Tibial nerve (tissue), 4 donors: Measurements from ENCODE around the gene MKS1. TPM values are rescaled to one million over a fixed set of nuclear protein-coding genes. Genes with fewer than 3 reads are reported as not detected.

Experiments used
- DNase-seq, 2 donors: peaks; one replicate each; pipeline ENCODE4 v3.0.0-alpha.2; 2019; ENCODE audit warnings: low spot score in 2 of 2
- H3K27ac ChIP-seq, 4 donors: fragments of 200-600 bp; sonication (generic) in 3 of 4; one replicate each; pipeline ENCODE4 v1.5.1; 2017 to 2019; ENCODE audit warnings: mild to moderate bottlenecking in 1 of 4
- H3K27me3 ChIP-seq, 2 donors: fragments of 200-600 bp; sonication (generic) in 1 of 2; one replicate each; pipeline versions ENCODE4 v1.5.1 to v1.6.0; 2017 to 2019
- H3K36me3 ChIP-seq, 3 donors: fragments of 200-600 bp; sonication (generic); one replicate each; pipeline ENCODE4 v1.5.1; 2018 to 2019
- H3K4me1 ChIP-seq, 4 donors: fragments of 200-600 bp; sonication (generic) in 3 of 4; one replicate each; pipeline ENCODE4 v1.5.1; 2017 to 2019
- H3K4me3 ChIP-seq, 4 donors: fragments of 200-600 bp; sonication (generic) in 3 of 4; one replicate each; pipeline ENCODE4 v1.5.1; 2017 to 2019; ENCODE audit warnings: mild to moderate bottlenecking in 1 of 4, moderate library complexity in 1 of 4
- H3K9me3 ChIP-seq, 4 donors: fragments of 200-600 bp; sonication (generic) in 3 of 4; one replicate each; pipeline ENCODE4 v1.5.1; 2017 to 2019
- CTCF ChIP-seq, 5 experiments: fragments of 200-600 bp in 3 of 5; fragments of 450-650 bp in 2 of 5; sonication (generic) in 3 of 5; IDR thresholded peaks; one replicate each; pipeline ENCODE4 v1.5.1; 2016 to 2019; ENCODE audit warnings: antibody characterized with exemption in 5 of 5, mild to moderate bottlenecking in 3 of 5, moderate library complexity in 2 of 5
- EP300 ChIP-seq, 2 donors: sonication (generic); formaldehyde crosslinking; IDR thresholded peaks; one replicate each; pipeline ENCODE4 v1.6.1; 2017; ENCODE audit warnings: antibody characterized with exemption in 2 of 2, mild to moderate bottlenecking in 1 of 2
- POLR2A ChIP-seq, 2 donors: fragments of 450-650 bp; IDR thresholded peaks; one replicate each; pipeline ENCODE4 v1.6.1; 2017; ENCODE audit warnings: antibody characterized with exemption in 2 of 2, mild to moderate bottlenecking in 2 of 2, moderate library complexity in 2 of 2
- WGBS, 2 donors: methylation state at CpG; one replicate each; pipeline ENCODE4 v1.1.5; 2018; 5-methylcytosine and 5-hydroxymethylcytosine counted together
- total RNA-seq, 4 donors: library from RNA; depleted of rRNA; stranded (reverse); fragments of >200 nt; gene quantifications; one replicate each; pipeline ENCODE4 v1.1.0, GENCODE V29; 2016

MKS1 gene
- total RNA-seq, 4 donors from 2014 or later = 15.7 to 25.1 (median 18.5) TPM

GRCh38 chr17:58229881-58230280 lies 10.8 kb upstream of the MKS1 start:
- TF ChIP-seq CTCF (IDR thresholded peaks at IDR 0.05) (no peak), POLR2A (IDR thresholded peaks at IDR 0.05) (no peak), EP300 (IDR thresholded peaks at IDR 0.05) (no peak)
- Histone ChIP-seq H3K9me3 (no peaks in the 10 kb centered on the region), H3K27me3 (peaks cover 0 to 42% of the 10 kb centered on the region in 2 donors), H3K27ac (no peak overlapping the region), H3K4me1 (no peaks in the 10 kb centered on the region), H3K4me3 (no peak overlapping the region), H3K36me3 (no peaks in the 10 kb centered on the region)
- DNase-seq = no peak
- WGBS, 2 donors = 88 to 93% methylated on average over 4 of the region's 4 CpGs

GRCh38 chr17:58229384-58229783 lies 10.3 kb upstream of the MKS1 start:
- Histone ChIP-seq H3K9me3 (no peaks in the 10 kb centered on the region), H3K4me1 (no peaks in the 10 kb centered on the region), H3K4me3 (no peak overlapping the region), H3K36me3 (no peaks in the 10 kb centered on the region), H3K27me3 (peaks cover 0 to 37% of the 10 kb centered on the region in 2 donors), H3K27ac (no peak overlapping the region)
- TF ChIP-seq POLR2A (IDR thresholded peaks at IDR 0.05) (no peak), CTCF (IDR thresholded peaks at IDR 0.05) (no peak), EP300 (IDR thresholded peaks at IDR 0.05) (no peak)
- DNase-seq = no peak
- 29 to 44% methylated on average over 1 of the region's 1 CpG for WGBS, 2 donors

- no peak overlapping the region for H3K4me3 ChIP-seq
- H3K27ac ChIP-seq = no peak overlapping the region
- no peak for TF ChIP-seq EP300 (IDR thresholded peaks at IDR 0.05)
- TF ChIP-seq POLR2A (IDR thresholded peaks at IDR 0.05) = no peak
- WGBS, 2 donors = 33 to 37% methylated on average over 3 of the region's 3 CpGs
- DNase-seq = no peak
- H3K9me3 ChIP-seq = no peaks in the 10 kb centered on the region
- H3K4me1 ChIP-seq = no peaks in the 10 kb centered on the region
- no peaks in the 10 kb centered on the region for H3K36me3 ChIP-seq
- H3K27me3 ChIP-seq = peaks cover 0 to 30% of the 10 kb centered on the region in 2 donors
These were observed 9.6 kb upstream of the MKS1 start for GRCh38 chr17:58228679-58229078.

GRCh38 chr17:58227733-58228132 lies 8.7 kb upstream of the MKS1 start:
- TF ChIP-seq EP300 (IDR thresholded peaks at IDR 0.05) (no peak), CTCF (IDR thresholded peaks at IDR 0.05) (no peak), POLR2A (IDR thresholded peaks at IDR 0.05) (no peak)
- H3K27me3 ChIP-seq = peaks cover 0 to 25% of the 10 kb centered on the region in 2 donors

GRCh38 chr17:58224315-58224714 lies 5.3 kb upstream of the MKS1 start:
- Histone ChIP-seq H3K4me3 (no peak overlapping the region), H3K36me3 (no peaks in the 10 kb centered on the region), H3K9me3 (no peaks in the 10 kb centered on the region), H3K27ac (no peak overlapping the region), H3K4me1 (peaks cover 0 to 9% (median 3%) of the 10 kb centered on the region in 4 donors), H3K27me3 (peaks cover 0 to 11% of the 10 kb centered on the region in 2 donors)
- DNase-seq = no peak
- 39 to 46% methylated on average over 1 of the region's 1 CpG for WGBS, 2 donors
- TF ChIP-seq POLR2A (IDR thresholded peaks at IDR 0.05) = no peak
- no peak for TF ChIP-seq EP300 (IDR thresholded peaks at IDR 0.05)
- no peak for TF ChIP-seq CTCF (IDR thresholded peaks at IDR 0.05)

More at GRCh38 chr17:58227733-58228132, 8.7 kb upstream of the MKS1 start:
- 68 to 82% methylated on average over 3 of the region's 3 CpGs for WGBS, 2 donors
- DNase-seq = no peak
- no peaks in the 10 kb centered on the region for H3K36me3 ChIP-seq
- H3K4me1 ChIP-seq = no peaks in the 10 kb centered on the region
- no peak overlapping the region for H3K4me3 ChIP-seq
- no peaks in the 10 kb centered on the region for H3K9me3 ChIP-seq
- H3K27ac ChIP-seq = no peak overlapping the region

GRCh38 chr17:58219789-58220183 lies 731 bp upstream of the MKS1 start:
- no peaks in the 10 kb centered on the region for H3K9me3 ChIP-seq
- WGBS, 2 donors = 34 to 40% methylated on average over 7 of the region's 7 CpGs
- H3K27me3 ChIP-seq = no peaks in the 10 kb centered on the region
- TF ChIP-seq CTCF (IDR thresholded peaks at IDR 0.05) (no peak), POLR2A (IDR thresholded peaks at IDR 0.05) (no peak), EP300 (IDR thresholded peaks at IDR 0.05) (no peak)
- H3K4me1 ChIP-seq = peaks cover 0 to 9% (median 3%) of the 10 kb centered on the region in 4 donors
- DNase-seq = no peak
- H3K36me3 ChIP-seq = peaks cover 0 to 23% (median 0%) of the 10 kb centered on the region in 3 donors
- H3K4me3 ChIP-seq = peak overlapping the region; percentile 53 to 93 (median 78)
- peak overlapping the region in 3 of 4 donors; percentile 83 to 88 (median 87) for H3K27ac ChIP-seq
